HG03139 (cell line): ENCODE data around the gene OR8I2.
"Not testable (repeated sequence)": the region's sequence is repeated elsewhere in the genome, so short reads cannot be mapped to it uniquely, and the experiment has no call there.

Source experiments
- ATAC-seq: cut with Tn5 transposase; IDR thresholded peaks from one replicate; pipeline ENCODE4 v1.9.1; 2021; ENCODE audit not compliant: unreplicated experiment

OR8I2 gene

GRCh38 chr11:56093008-56093407 lies at the start of gene OR8I2:
OR8I2 (plus strand) TSS chr11:56093308; CDS start chr11:56093308, 0 bp downstream.
- no peak for ATAC-seq

- no peak for ATAC-seq
Measured at GRCh38 chr11:56045538-56045937, 47.6 kb upstream of the OR8I2 start.

GRCh38 chr11:56048480-56048879 lies 44.6 kb upstream of the OR8I2 start:
- ATAC-seq: no peak

GRCh38 chr11:56049487-56049886 lies 43.6 kb upstream of the OR8I2 start:
- no peak for ATAC-seq

- ATAC-seq: not testable (repeated sequence)
Measured at GRCh38 chr11:56056366-56056765, 36.7 kb upstream of the OR8I2 start.

GRCh38 chr11:56057661-56058237 lies 35.4 kb upstream of the OR8I2 start:
- not testable (repeated sequence) for ATAC-seq

- ATAC-seq: not testable (repeated sequence)
Measured at GRCh38 chr11:56058260-56058780, 34.8 kb upstream of the OR8I2 start.

GRCh38 chr11:56066980-56067379 lies 26.1 kb upstream of the OR8I2 start:
- no peak for ATAC-seq

GRCh38 chr11:56089697-56090096 lies 3.4 kb upstream of the OR8I2 start:
- ATAC-seq: no peak

GRCh38 chr11:56103210-56103737 lies 10.2 kb downstream of the OR8I2 start, which contains the start of gene OR8H2:
OR8H2 (plus strand) TSS chr11:56103687; CDS start chr11:56105043, 1,356 bp downstream.
- no peak for ATAC-seq

- ATAC-seq: no peak
Measured at GRCh38 chr11:56122073-56122472, 29.0 kb downstream of the OR8I2 start, which contains the start of gene OR8H3. OR8H3 (plus strand) TSS chr11:56122373; CDS start chr11:56122373, 0 bp downstream.

GRCh38 chr11:56140151-56140661 lies 47.1 kb downstream of the OR8I2 start, which contains the start of gene OR8J3:
OR8J3 (minus strand) TSS chr11:56140201; CDS start chr11:56137718, 2,483 bp downstream.
- no peak for ATAC-seq

GRCh38 chr11:56143681-56144080 lies 50.6 kb downstream of the OR8I2 start:
- ATAC-seq: not testable (repeated sequence)
